Transverse colon (tissue), 4 donors: Measurements from ENCODE around the gene PAPOLG.

Experiments
- EP300 ChIP-seq: sonication (generic); formaldehyde crosslinking; IDR thresholded peaks from one replicate; pipeline ENCODE4 v1.6.1; 2017; ENCODE audit warnings: antibody characterized with exemption, low read depth
- POLR2A ChIP-seq: fragments of 450-650 bp; IDR thresholded peaks from one replicate; pipeline ENCODE4 v1.6.1; 2016; ENCODE audit warnings: antibody characterized with exemption, mild to moderate bottlenecking, moderate library complexity
- POLR2AphosphoS5 ChIP-seq, 3 donors: sonication (generic); formaldehyde crosslinking; IDR thresholded peaks; one replicate each; pipeline ENCODE4 v1.6.1; 2016; ENCODE audit warnings: antibody characterized with exemption in 3 of 3
- TF ChIP-seq, protein P1 (sequence below), 5 experiments: fragments of 200-600 bp in 3 of 5; fragments of 450-650 bp in 2 of 5; sonication (generic) in 3 of 5; IDR thresholded peaks; 1 replicate in 2 of 5; 2 replicates in 3 of 5; pipeline ENCODE4 v1.5.1; 2016 to 2017; ENCODE audit warnings: antibody characterized with exemption in 5 of 5, inconsistent platforms in 3 of 5, mild to moderate bottlenecking in 2 of 5, moderate library complexity in 1 of 5

DNA sequence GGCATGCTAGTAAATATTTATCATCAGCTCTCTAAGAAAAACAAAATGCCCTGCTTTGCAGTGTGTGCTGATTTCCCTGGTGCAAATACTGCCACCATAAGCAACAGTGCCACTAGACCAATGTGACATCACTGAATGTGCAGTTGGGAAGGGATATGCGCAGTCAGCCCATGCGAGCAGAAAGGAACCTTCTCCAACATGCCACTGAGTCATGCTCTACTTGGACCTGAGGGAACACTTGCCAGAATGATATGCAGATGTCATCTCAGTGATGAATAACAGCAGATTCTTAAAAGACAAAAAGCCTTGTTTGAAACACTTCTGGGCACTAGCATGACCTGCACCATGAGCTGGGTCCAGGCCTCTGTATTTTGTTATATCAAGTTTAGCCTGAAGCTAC, 70.0 kb downstream of the PAPOLG start:
- TF ChIP-seq POLR2A (no peak), POLR2AphosphoS5 (IDR thresholded peaks at IDR 0.05) (no peak), EP300 (no peak)
- TF ChIP-seq, protein P1, sequence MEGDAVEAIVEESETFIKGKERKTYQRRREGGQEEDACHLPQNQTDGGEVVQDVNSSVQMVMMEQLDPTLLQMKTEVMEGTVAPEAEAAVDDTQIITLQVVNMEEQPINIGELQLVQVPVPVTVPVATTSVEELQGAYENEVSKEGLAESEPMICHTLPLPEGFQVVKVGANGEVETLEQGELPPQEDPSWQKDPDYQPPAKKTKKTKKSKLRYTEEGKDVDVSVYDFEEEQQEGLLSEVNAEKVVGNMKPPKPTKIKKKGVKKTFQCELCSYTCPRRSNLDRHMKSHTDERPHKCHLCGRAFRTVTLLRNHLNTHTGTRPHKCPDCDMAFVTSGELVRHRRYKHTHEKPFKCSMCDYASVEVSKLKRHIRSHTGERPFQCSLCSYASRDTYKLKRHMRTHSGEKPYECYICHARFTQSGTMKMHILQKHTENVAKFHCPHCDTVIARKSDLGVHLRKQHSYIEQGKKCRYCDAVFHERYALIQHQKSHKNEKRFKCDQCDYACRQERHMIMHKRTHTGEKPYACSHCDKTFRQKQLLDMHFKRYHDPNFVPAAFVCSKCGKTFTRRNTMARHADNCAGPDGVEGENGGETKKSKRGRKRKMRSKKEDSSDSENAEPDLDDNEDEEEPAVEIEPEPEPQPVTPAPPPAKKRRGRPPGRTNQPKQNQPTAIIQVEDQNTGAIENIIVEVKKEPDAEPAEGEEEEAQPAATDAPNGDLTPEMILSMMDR (IDR thresholded peaks at IDR 0.05): no peak
